Measurements from ENCODE around the gene MRPL40.

- TF ChIP-seq JUND (IDR thresholded peaks at IDR 0.05) = no peak
- no peak for TF ChIP-seq REST (IDR thresholded peaks at IDR 0.05; ENCODE audit: low read depth)
- no peak for TF ChIP-seq YY1 (IDR thresholded peaks at IDR 0.05; ENCODE audit: extremely low read depth, insufficient replicate concordance, low read depth, low read length)
- no peak for TF ChIP-seq CTCF (IDR thresholded peaks at IDR 0.05 in 2 of 3, conservative IDR thresholded peaks at IDR 0.05 in 1 of 3; ENCODE audit: borderline replicate concordance in 1 of 3, insufficient read depth in 1 of 3, low read depth in 2 of 3, low read length in 2 of 3)
- TF ChIP-seq EZH2phosphoT487 (IDR thresholded peaks at IDR 0.05; ENCODE audit: borderline replicate concordance) = no peak
- no peak for TF ChIP-seq EZH2 (IDR thresholded peaks at IDR 0.05)
- TF ChIP-seq POLR2AphosphoS5 (IDR thresholded peaks at IDR 0.05; ENCODE audit: low read depth, low read length) = no peak
- TF ChIP-seq POLR2A (IDR thresholded peaks at IDR 0.05; ENCODE audit: borderline replicate concordance, extremely low read depth, insufficient read depth, insufficient read length) = no peak
These were observed 39.2 kb downstream of the MRPL40 start for GRCh38 chr22:19471572-19471971.
